SU-DHL-6 (cell line): ENCODE data around the gene FLNA.

ENCODE experiments used
- H2AFZ ChIP-seq: fragments of 200-600 bp; sonication (generic); 2 replicates; pipeline ENCODE4 v1.6.1; 2014; ENCODE audit warnings: low read depth, mild to moderate bottlenecking, moderate library complexity, mixed read lengths, antibody characterized with exemption, low read length; ENCODE audit not compliant: severe bottlenecking
- H3F3A ChIP-seq: fragments of 200-600 bp; shearing (Covaris generic); 2 replicates; pipeline ENCODE4 v1.6.0; 2016; ENCODE audit warnings: antibody characterized with exemption, mild to moderate bottlenecking; ENCODE audit not compliant: insufficient read depth
- H3K27ac ChIP-seq: fragments of 200-600 bp; sonication (generic); 2 replicates; pipeline ENCODE4 v1.5.1; 2016; ENCODE audit warnings: low read depth, mild to moderate bottlenecking, low read length, moderate library complexity, mixed read lengths
- H3K27me3 ChIP-seq: fragments of 200-600 bp; sonication (generic), shearing (Covaris generic); 2 replicates; pipeline ENCODE4 v1.6.0; 2014; ENCODE audit warnings: mild to moderate bottlenecking, low read length
- H3K36me3 ChIP-seq: fragments of 200-600 bp; sonication (generic); 2 replicates; pipeline ENCODE4 v1.6.1; 2014; ENCODE audit warnings: mild to moderate bottlenecking, low read length, mixed read lengths
- H3K4me2 ChIP-seq: fragments of 300-600, 200-600 bp; shearing (Covaris generic), sonication (generic); 2 replicates; pipeline ENCODE4 v1.6.0; 2014; ENCODE audit warnings: low read length, low read depth, mild to moderate bottlenecking; ENCODE audit not compliant: poor library complexity, severe bottlenecking
- H3K4me3 ChIP-seq: fragments of 200-600 bp; sonication (generic); 2 replicates; pipeline ENCODE4 v1.5.1; 2014; ENCODE audit warnings: antibody characterized with exemption, low read length, mild to moderate bottlenecking, mixed read lengths; ENCODE audit not compliant: insufficient read depth, poor library complexity, severe bottlenecking
- H3K79me2 ChIP-seq: fragments of 200-600 bp; sonication (generic); 2 replicates; pipeline ENCODE4 v1.6.1; 2014; ENCODE audit warnings: mild to moderate bottlenecking, low read length, moderate library complexity; ENCODE audit not compliant: insufficient read depth
- H3K9ac ChIP-seq: fragments of 200-600 bp; sonication (generic); 2 replicates; pipeline ENCODE4 v1.7.0; 2014; ENCODE audit warnings: mild to moderate bottlenecking, low read length
- H3K9me2 ChIP-seq: fragments of 200-600 bp; sonication (generic); replicated peaks from 2 replicates; pipeline ENCODE4 v1.6.1; 2014; ENCODE audit warnings: low read length; ENCODE audit not compliant: insufficient read depth
- H3K9me3 ChIP-seq: fragments of 200-600 bp; sonication (generic); 2 replicates; pipeline ENCODE4 v1.6.1; 2014; ENCODE audit warnings: low read length, mixed read lengths; ENCODE audit not compliant: insufficient read depth
- H4K20me1 ChIP-seq: fragments of 200-600 bp; sonication (generic); 2 replicates; pipeline ENCODE4 v1.6.1; 2014; ENCODE audit warnings: low read depth, mild to moderate bottlenecking, antibody characterized with exemption, low read length, moderate library complexity, mixed read lengths
- EZH2phosphoT487 ChIP-seq: fragments of 200-600 bp; sonication (generic), shearing (Covaris generic); conservative IDR thresholded peaks from 2 replicates; pipeline ENCODE4 v1.6.1; 2018; ENCODE audit warnings: mild to moderate bottlenecking, antibody characterized with exemption, low read length, moderate library complexity, mixed read lengths
- TF ChIP-seq, protein P1 (sequence below): fragments of 200-600 bp; sonication (generic); IDR thresholded peaks from one replicate; pipeline ENCODE4 v1.5.1; 2017; ENCODE audit warnings: antibody characterized with exemption, mild to moderate bottlenecking, low read length, moderate library complexity; ENCODE audit not compliant: insufficient read depth, poor library complexity, severe bottlenecking

FLNA gene

GRCh38 chrX:154357205-154357604, 17.2 kb downstream of the FLNA start:
- Histone ChIP-seq H3K79me2 (no peaks in the 10 kb centered on the region), H3F3A (no peaks in the 10 kb centered on the region), H2AFZ (no peak overlapping the region), H3K27me3 (no peaks in the 10 kb centered on the region), H3K4me3 (no peak overlapping the region), H3K4me2 (no peak overlapping the region), H3K27ac (no peak overlapping the region), H4K20me1 (no peaks in the 10 kb centered on the region), H3K9me3 (no peaks in the 10 kb centered on the region), H3K9ac (no peak overlapping the region), H3K9me2 (no peaks in the 10 kb centered on the region), H3K36me3 (no peaks in the 10 kb centered on the region)
- no peak for TF ChIP-seq EZH2phosphoT487
- TF ChIP-seq, protein P1, sequence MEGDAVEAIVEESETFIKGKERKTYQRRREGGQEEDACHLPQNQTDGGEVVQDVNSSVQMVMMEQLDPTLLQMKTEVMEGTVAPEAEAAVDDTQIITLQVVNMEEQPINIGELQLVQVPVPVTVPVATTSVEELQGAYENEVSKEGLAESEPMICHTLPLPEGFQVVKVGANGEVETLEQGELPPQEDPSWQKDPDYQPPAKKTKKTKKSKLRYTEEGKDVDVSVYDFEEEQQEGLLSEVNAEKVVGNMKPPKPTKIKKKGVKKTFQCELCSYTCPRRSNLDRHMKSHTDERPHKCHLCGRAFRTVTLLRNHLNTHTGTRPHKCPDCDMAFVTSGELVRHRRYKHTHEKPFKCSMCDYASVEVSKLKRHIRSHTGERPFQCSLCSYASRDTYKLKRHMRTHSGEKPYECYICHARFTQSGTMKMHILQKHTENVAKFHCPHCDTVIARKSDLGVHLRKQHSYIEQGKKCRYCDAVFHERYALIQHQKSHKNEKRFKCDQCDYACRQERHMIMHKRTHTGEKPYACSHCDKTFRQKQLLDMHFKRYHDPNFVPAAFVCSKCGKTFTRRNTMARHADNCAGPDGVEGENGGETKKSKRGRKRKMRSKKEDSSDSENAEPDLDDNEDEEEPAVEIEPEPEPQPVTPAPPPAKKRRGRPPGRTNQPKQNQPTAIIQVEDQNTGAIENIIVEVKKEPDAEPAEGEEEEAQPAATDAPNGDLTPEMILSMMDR: no peak

GRCh38 chrX:154356596-154356995, 17.8 kb downstream of the FLNA start:
- no peak overlapping the region for H2AFZ ChIP-seq
- no peak overlapping the region for H3K4me2 ChIP-seq
- no peak overlapping the region for H3K9ac ChIP-seq
- no peaks in the 10 kb centered on the region for H3K27me3 ChIP-seq
- H3K9me3 ChIP-seq: no peaks in the 10 kb centered on the region
- no peaks in the 10 kb centered on the region for H3K79me2 ChIP-seq
- no peak overlapping the region for H3K4me3 ChIP-seq
- H3K9me2 ChIP-seq: no peaks in the 10 kb centered on the region
- no peaks in the 10 kb centered on the region for H4K20me1 ChIP-seq
- no peaks in the 10 kb centered on the region for H3K36me3 ChIP-seq
- no peak for TF ChIP-seq EZH2phosphoT487
- TF ChIP-seq, protein P1: no peak
- no peaks in the 10 kb centered on the region for H3F3A ChIP-seq
- H3K27ac ChIP-seq: no peak overlapping the region

DNA sequence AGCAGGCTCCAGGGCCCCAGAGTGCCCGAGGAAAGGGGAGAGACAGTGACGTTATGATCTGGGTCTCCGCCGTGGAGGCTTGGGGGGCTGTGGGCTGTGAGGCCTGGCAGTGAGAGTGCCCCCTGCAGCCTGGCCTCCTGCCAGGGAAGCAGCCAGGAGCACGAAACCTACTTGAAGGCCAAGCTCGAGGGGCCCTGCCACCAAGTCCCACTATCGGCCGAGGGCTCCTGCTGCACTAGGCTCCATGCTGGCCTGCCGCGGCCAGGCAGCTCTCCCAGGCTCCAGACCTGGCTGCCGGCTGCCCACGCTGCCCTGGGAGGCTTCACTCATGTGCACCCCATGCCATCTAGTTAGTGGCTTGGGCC, 18.7 kb downstream of the FLNA start:
- no peak overlapping the region for H3K4me3 ChIP-seq
- H3K27ac ChIP-seq: no peak overlapping the region
- H3K79me2 ChIP-seq: no peaks in the 10 kb centered on the region
- H3K9ac ChIP-seq: no peak overlapping the region
- no peaks in the 10 kb centered on the region for H4K20me1 ChIP-seq
- no peaks in the 10 kb centered on the region for H3K9me3 ChIP-seq
- no peak overlapping the region for H3K4me2 ChIP-seq
- no peaks in the 10 kb centered on the region for H3K9me2 ChIP-seq
- no peak overlapping the region for H2AFZ ChIP-seq
- H3K36me3 ChIP-seq: no peaks in the 10 kb centered on the region
- no peaks in the 10 kb centered on the region for H3F3A ChIP-seq
- no peaks in the 10 kb centered on the region for H3K27me3 ChIP-seq
- TF ChIP-seq, protein P1: no peak
- no peak for TF ChIP-seq EZH2phosphoT487
